ENCODE measurements around the gene SNX21.
A peak's percentile ranks its signal among the peaks of the same experiment; 100 is the strongest.
"Not testable (repeated sequence)": the region's sequence is repeated elsewhere in the genome, so short reads cannot be mapped to it uniquely, and the experiment has no call there.

Gene SNX21

GRCh38 chr20:45816951-45817350 is 16.6 kb upstream of the SNX21 start:
- Mint-ChIP-seq H3K9me3 (no peaks in the 10 kb centered on the region), H3K27me3 (peaks cover 11% of the 10 kb centered on the region), H3K4me1 (peaks cover 33% of the 10 kb centered on the region), H3K27ac (no peak overlapping the region), H3K4me3 (no peak overlapping the region)
- ATAC-seq (no peak), DNase-seq (no peak)

- H3K4me3 Mint-ChIP-seq: no peak overlapping the region
- DNase-seq (no peak), ATAC-seq (no peak)
- peaks cover 17% of the 10 kb centered on the region for H3K27me3 Mint-ChIP-seq
- peaks cover 31% of the 10 kb centered on the region for H3K4me1 Mint-ChIP-seq
- peak overlapping the region in 1 of 2 donors; percentile 55 for H3K27ac Mint-ChIP-seq
- H3K9me3 Mint-ChIP-seq: no peaks in the 10 kb centered on the region
These were observed 16.0 kb upstream of the SNX21 start for GRCh38 chr20:45817376-45818194.

- ATAC-seq: no peak
- Mint-ChIP-seq H3K4me3 (no peak overlapping the region), H3K27ac (no peak overlapping the region), H3K27me3 (peaks cover 24% of the 10 kb centered on the region), H3K4me1 (peaks cover 31% of the 10 kb centered on the region), H3K9me3 (no peaks in the 10 kb centered on the region)
- no peak for DNase-seq
These were observed 15.4 kb upstream of the SNX21 start for GRCh38 chr20:45818239-45818638.

- Mint-ChIP-seq H3K4me3 (no peak overlapping the region), H3K27me3 (peaks cover 36% of the 10 kb centered on the region), H3K9me3 (no peaks in the 10 kb centered on the region), H3K4me1 (peaks cover 36% of the 10 kb centered on the region), H3K27ac (no peak overlapping the region)
- ATAC-seq (no peak), DNase-seq (no peak)
These were observed 14.1 kb upstream of the SNX21 start for GRCh38 chr20:45819466-45819865.

- peaks cover 24% of the 10 kb centered on the region for H3K4me1 Mint-ChIP-seq
- no peak overlapping the region for H3K4me3 Mint-ChIP-seq
These were observed 11.7 kb upstream of the SNX21 start for GRCh38 chr20:45821947-45822346.

GRCh38 chr20:45822857-45823256 is 10.7 kb upstream of the SNX21 start:
- H3K4me1 Mint-ChIP-seq: peaks cover 23% of the 10 kb centered on the region
- no peak for DNase-seq
- peak overlapping the region in 1 of 2 donors; percentile 27 for H3K4me3 Mint-ChIP-seq
- peak; percentile 36 for ATAC-seq
- peaks cover 43% of the 10 kb centered on the region for H3K27me3 Mint-ChIP-seq
- no peak overlapping the region for H3K27ac Mint-ChIP-seq
- H3K9me3 Mint-ChIP-seq: no peaks in the 10 kb centered on the region

More at GRCh38 chr20:45821947-45822346, 11.7 kb upstream of the SNX21 start:
- peaks cover 43% of the 10 kb centered on the region for H3K27me3 Mint-ChIP-seq
- DNase-seq: no peak
- H3K9me3 Mint-ChIP-seq: no peaks in the 10 kb centered on the region
- no peak for ATAC-seq
- H3K27ac Mint-ChIP-seq: no peak overlapping the region

GRCh38 chr20:45823949-45824835 is 9.4 kb upstream of the SNX21 start:
- Mint-ChIP-seq H3K4me3 (peak overlapping the region; percentile 83), H3K27ac (peak overlapping the region; percentile 82 to 90), H3K9me3 (no peaks in the 10 kb centered on the region), H3K27me3 (peaks cover 43% of the 10 kb centered on the region), H3K4me1 (peaks cover 23% of the 10 kb centered on the region)
- peak; percentile 89 for ATAC-seq
- DNase-seq: peak; percentile 53 to 65

GRCh38 chr20:45826381-45827019 is 7.1 kb upstream of the SNX21 start:
- DNase-seq: no peak
- Mint-ChIP-seq H3K4me3 (no peak overlapping the region), H3K27ac (no peak overlapping the region), H3K9me3 (no peaks in the 10 kb centered on the region), H3K4me1 (peaks cover 23% of the 10 kb centered on the region), H3K27me3 (peaks cover 35% of the 10 kb centered on the region)
- no peak for ATAC-seq

GRCh38 chr20:45827030-45827652 is 6.5 kb upstream of the SNX21 start, which contains the start of gene TNNC2:
TSS of gene TNNC2 (minus strand) at chr20:45827312. CDS start at chr20:45827248, 64 bp downstream.
- Mint-ChIP-seq H3K4me3 (no peak within 1 kb of the TSS), H3K27ac (no peak within 1 kb of the TSS), H3K4me1 (peaks cover 23% of the 10 kb centered on the region), H3K9me3 (no peaks in the 10 kb centered on the region), H3K27me3 (peaks cover 30% of the 10 kb centered on the region)
- ATAC-seq (no peak), DNase-seq (no peak)

- Mint-ChIP-seq H3K4me1 (peaks cover 20% of the 10 kb centered on the region), H3K4me3 (no peak overlapping the region), H3K27ac (no peak overlapping the region), H3K27me3 (peaks cover 24% of the 10 kb centered on the region), H3K9me3 (no peaks in the 10 kb centered on the region)
- DNase-seq: no peak
- no peak for ATAC-seq
These were observed 5.9 kb upstream of the SNX21 start for GRCh38 chr20:45827712-45828111.

- DNase-seq: no peak
- Mint-ChIP-seq H3K9me3 (no peaks in the 10 kb centered on the region), H3K4me1 (peaks cover 20% of the 10 kb centered on the region), H3K27me3 (peaks cover 16% of the 10 kb centered on the region), H3K4me3 (no peak overlapping the region), H3K27ac (no peak overlapping the region)
- no peak for ATAC-seq
These were observed 5.0 kb upstream of the SNX21 start for GRCh38 chr20:45828589-45828988.

- H3K27me3 Mint-ChIP-seq, H3K27ac Mint-ChIP-seq, ATAC-seq: not testable (repeated sequence)
These were observed 3.9 kb upstream of the SNX21 start for GRCh38 chr20:45829673-45830106.

GRCh38 chr20:45832619-45833018 is 980 bp upstream of the SNX21 start:
- Mint-ChIP-seq H3K9me3 (no peaks in the 10 kb centered on the region), H3K4me3 (peak overlapping the region; percentile 82 to 91), H3K27me3 (no peaks in the 10 kb centered on the region), H3K4me1 (peaks cover 11% of the 10 kb centered on the region), H3K27ac (no peak overlapping the region)
- DNase-seq (no peak), ATAC-seq (no peak)

More at GRCh38 chr20:45829673-45830106, 3.9 kb upstream of the SNX21 start:
- H3K4me1 Mint-ChIP-seq: peaks cover 11% of the 10 kb centered on the region
- not testable (repeated sequence) for H3K4me3 Mint-ChIP-seq, H3K9me3 Mint-ChIP-seq, DNase-seq

GRCh38 chr20:45833883-45834796 is 541 bp downstream of the SNX21 start:
- DNase-seq (peak; percentile 52 to 53), ATAC-seq (peak; percentile 79)
- Mint-ChIP-seq H3K4me3 (peak overlapping the region; percentile 82 to 91), H3K27ac (no peak overlapping the region), H3K4me1 (peaks cover 11% of the 10 kb centered on the region), H3K27me3 (no peaks in the 10 kb centered on the region), H3K9me3 (no peaks in the 10 kb centered on the region)

All from stimulated activated naive CD8-positive, alpha-beta T cell treated with anti-CD3 and anti-CD28 coated beads, Interleukin-15, amount 100 ng/mL, for 72 hours (primary cell).